H9 (cell line): ENCODE data around the gene PTRHD1. TPM values are rescaled to one million over a fixed set of nuclear protein-coding genes. Genes with fewer than 3 reads are reported as not detected.

Experiments
- DNase-seq: peaks from one replicate; pipeline ENCODE4 v3.0.0-alpha.2; 2017
- H2AFZ ChIP-seq: one replicate; pipeline ENCODE4 v1.6.1; 2013; ENCODE audit warnings: mild to moderate bottlenecking, low read length, control low read depth, moderate library complexity
- H2AK5ac ChIP-seq: 2 replicates; pipeline ENCODE4 v1.6.1; 2013; ENCODE audit warnings: low read length, control low read depth, mixed read lengths; ENCODE audit not compliant: insufficient read length
- H2BK120ac ChIP-seq: one replicate; pipeline ENCODE4 v1.6.1; 2013; ENCODE audit warnings: low read depth, mild to moderate bottlenecking, low read length, control low read depth, inconsistent platforms; ENCODE audit not compliant: poor library complexity, severe bottlenecking
- H2BK12ac ChIP-seq: 2 replicates; pipeline ENCODE4 v1.6.1; 2013; ENCODE audit warnings: low read length, control low read depth, mixed read lengths, low read depth; ENCODE audit not compliant: insufficient read length
- H2BK15ac ChIP-seq: 2 replicates; pipeline ENCODE4 v1.6.1; 2013; ENCODE audit warnings: low read depth, low read length, control low read depth
- H2BK20ac ChIP-seq: one replicate; pipeline ENCODE4 v1.6.1; 2013; ENCODE audit warnings: low read depth, mild to moderate bottlenecking, low read length, control low read depth, inconsistent platforms; ENCODE audit not compliant: poor library complexity, severe bottlenecking
- H2BK5ac ChIP-seq: 2 replicates; pipeline ENCODE4 v1.6.1; 2013; ENCODE audit warnings: low read length, control low read depth, mixed read lengths; ENCODE audit not compliant: insufficient read length
- H3K14ac ChIP-seq: 2 replicates; pipeline ENCODE4 v1.6.1; 2013; ENCODE audit warnings: low read length, control low read depth; ENCODE audit not compliant: insufficient read depth
- H3K18ac ChIP-seq: 2 replicates; pipeline ENCODE4 v1.6.1; 2013; ENCODE audit warnings: low read depth, mild to moderate bottlenecking, mixed read lengths, low read length, control low read depth; ENCODE audit not compliant: insufficient read length
- H3K23ac ChIP-seq: 2 replicates; pipeline ENCODE4 v1.6.1; 2013; ENCODE audit warnings: low read length, control low read depth, mixed read lengths, low read depth; ENCODE audit not compliant: insufficient read length
- H3K23me2 ChIP-seq: 2 replicates; pipeline ENCODE4 v1.6.1; 2013; ENCODE audit warnings: low read depth, mild to moderate bottlenecking, mixed read lengths, low read length, control low read depth; ENCODE audit not compliant: insufficient read length, poor library complexity, severe bottlenecking
- H3K27ac ChIP-seq: 2 replicates; pipeline ENCODE4 v1.5.1; 2013; ENCODE audit warnings: low read length, control low read depth, mixed read lengths, low read depth; ENCODE audit not compliant: insufficient read length
- H3K27me3 ChIP-seq: 2 replicates; pipeline ENCODE4 v1.6.1; 2013; ENCODE audit warnings: low read length, control low read depth, inconsistent platforms; ENCODE audit not compliant: insufficient read depth
- H3K4ac ChIP-seq: 2 replicates; pipeline ENCODE4 v1.6.1; 2013; ENCODE audit warnings: low read depth, mild to moderate bottlenecking, control low read depth, inconsistent platforms, low read length, moderate library complexity
- H3K4me1 ChIP-seq: 2 replicates; pipeline ENCODE4 v1.6.1; 2013; ENCODE audit warnings: low read length, control low read depth, inconsistent platforms; ENCODE audit not compliant: insufficient read depth
- H3K4me2 ChIP-seq: 2 replicates; pipeline ENCODE4 v1.6.1; 2013; ENCODE audit warnings: low read length, control low read depth, mixed read lengths; ENCODE audit not compliant: insufficient read length, insufficient read depth
- H3K56ac ChIP-seq: 2 replicates; pipeline ENCODE4 v1.6.1; 2013; ENCODE audit warnings: low read depth, mild to moderate bottlenecking, mixed read lengths, low read length, control low read depth; ENCODE audit not compliant: insufficient read length
- H3K79me1 ChIP-seq: 2 replicates; pipeline ENCODE4 v1.6.1; 2013; ENCODE audit warnings: low read depth, mild to moderate bottlenecking, moderate library complexity, low read length, control low read depth, inconsistent platforms; ENCODE audit not compliant: insufficient read depth, poor library complexity, severe bottlenecking
- H3K79me2 ChIP-seq: 2 replicates; pipeline ENCODE4 v1.6.1; 2013; ENCODE audit warnings: low read length, control low read depth, inconsistent platforms; ENCODE audit not compliant: insufficient read depth
- H3K9ac ChIP-seq: 2 replicates; pipeline ENCODE4 v1.6.1; 2013; ENCODE audit warnings: low read length, control low read depth, mixed read lengths; ENCODE audit not compliant: insufficient read length; ENCODE audit errors: extremely low read depth
- H3K9me3 ChIP-seq: one replicate; pipeline ENCODE4 v1.6.1; 2013; ENCODE audit warnings: low read depth, low read length, inconsistent platforms; ENCODE audit not compliant: control insufficient read depth
- H3T11ph ChIP-seq: one replicate; pipeline ENCODE4 v1.6.1; 2013; ENCODE audit warnings: mild to moderate bottlenecking, low read length, control low read depth, inconsistent platforms
- H4K20me1 ChIP-seq: one replicate; pipeline ENCODE4 v1.6.1; 2013; ENCODE audit not compliant: control insufficient read depth, insufficient read length, insufficient read depth
- H4K5ac ChIP-seq: 2 replicates; pipeline ENCODE4 v1.6.1; 2013; ENCODE audit warnings: low read depth, mild to moderate bottlenecking, mixed read lengths, low read length, control low read depth; ENCODE audit not compliant: insufficient read length
- H4K8ac ChIP-seq: replicated peaks from 2 replicates; pipeline ENCODE4 v1.6.1; 2013; ENCODE audit warnings: low read length, control low read depth, mixed read lengths, low read depth; ENCODE audit not compliant: insufficient read length
- H4K91ac ChIP-seq: 2 replicates; pipeline ENCODE4 v1.6.1; 2013; ENCODE audit warnings: low read depth, mild to moderate bottlenecking, moderate library complexity, mixed read lengths, low read length, control low read depth; ENCODE audit not compliant: insufficient read length
- H3K27ac Mint-ChIP-seq, 3 experiments: 2 replicates in 2 of 3; 3 replicates in 1 of 3; pipeline ENCODE4 v1.8.0; 2020 to 2021; ENCODE audit warnings: mixed read lengths in 3 of 3, mild to moderate bottlenecking in 1 of 3, moderate library complexity in 1 of 3
- H3K27me3 Mint-ChIP-seq: 2 replicates; pipeline ENCODE4 v1.8.0; 2021; ENCODE audit warnings: low read depth, mild to moderate bottlenecking, moderate library complexity, mixed read lengths
- H3K36me3 Mint-ChIP-seq, 3 experiments: 2 replicates in 2 of 3; 3 replicates in 1 of 3; pipeline ENCODE4 v1.8.0; 2020 to 2021; ENCODE audit warnings: low read depth in 3 of 3, mixed read lengths in 3 of 3; ENCODE audit not compliant: insufficient read depth in 1 of 3
- H3K4me1 Mint-ChIP-seq, 2 experiments: 2 replicates each; pipeline ENCODE4 v1.8.0; 2020; ENCODE audit warnings: mixed read lengths in 2 of 2
- H3K4me3 Mint-ChIP-seq, 2 experiments: 2 replicates in 1 of 2; 3 replicates in 1 of 2; pipeline ENCODE4 v1.8.0; 2020 to 2021; ENCODE audit warnings: mild to moderate bottlenecking in 2 of 2, mixed read lengths in 2 of 2, moderate library complexity in 1 of 2
- H3K9me3 Mint-ChIP-seq, 2 experiments: 2 replicates in 1 of 2; 3 replicates in 1 of 2; pipeline ENCODE4 v1.8.0; 2020; ENCODE audit warnings: mild to moderate bottlenecking in 2 of 2, mixed read lengths in 2 of 2, moderate library complexity in 1 of 2
- WGBS: extraction: QIAGEN DNeasy Blood & Tissue Kit; methylation state at CpG from one replicate; pipeline ENCODE4 v1.1.7; 2013; ENCODE audit warnings: missing lambda C conversion rate, low lambda C conversion rate, mixed read lengths; ENCODE audit not compliant: insufficient read length; ENCODE audit errors: extremely low coverage; 5-methylcytosine and 5-hydroxymethylcytosine counted together
- total RNA-seq: library from RNA; stranded (reverse); gene quantifications from 2 replicates; pipeline ENCODE4 v1.2.1, GENCODE V29; 2021
- TF ChIP-seq, protein P1 (sequence below): fragments of 200-600 bp; sonication (generic); conservative IDR thresholded peaks from 3 replicates; pipeline ENCODE4 v1.8.0; 2021; ENCODE audit warnings: antibody characterized with exemption, mild to moderate bottlenecking

The PTRHD1 gene
- total RNA-seq, 1 experiment from 2014 or later, result 43.7 TPM

DNA sequence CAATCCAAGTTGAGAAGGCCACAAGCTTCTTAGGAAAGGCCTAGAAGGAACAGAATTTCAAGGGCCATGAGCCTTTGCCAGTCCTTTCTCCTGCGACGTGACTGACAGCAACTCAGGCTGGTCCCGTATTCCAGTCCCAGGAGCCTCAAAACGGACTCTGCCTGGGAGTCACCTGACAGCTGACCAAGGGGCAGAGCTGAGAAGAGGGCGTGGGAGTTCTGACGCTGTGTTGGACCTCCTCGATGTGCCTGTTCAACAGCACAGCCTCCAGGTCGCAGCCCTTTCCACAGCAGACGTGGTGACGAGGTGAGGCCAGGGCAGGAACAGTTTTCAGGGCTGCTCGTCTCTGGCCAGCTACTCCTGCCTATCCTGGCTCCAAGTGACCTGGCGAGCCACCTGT, 37.6 kb upstream of the PTRHD1 start:
- no peak overlapping the region for H3K56ac ChIP-seq
- no peak overlapping the region for H3K4me2 ChIP-seq
- no CpG with 5 or more reads among the region's 12 CpGs for WGBS
- H3K36me3 Mint-ChIP-seq, result peaks cover 25 to 32% (median 26%) of the 10 kb centered on the region in 3 experiments
- H4K91ac ChIP-seq, result no peak overlapping the region
- H2AFZ ChIP-seq, result no peak overlapping the region
- H3K4ac ChIP-seq, result no peak overlapping the region
- no peak for DNase-seq
- H3K4me1 Mint-ChIP-seq, result peaks cover 39 to 42% of the 10 kb centered on the region in 2 experiments
- H3K23ac ChIP-seq, result no peak overlapping the region
- H3K27ac ChIP-seq, result no peak overlapping the region
- H3K23me2 ChIP-seq, result no peaks in the 10 kb centered on the region
- H2BK15ac ChIP-seq, result no peak overlapping the region
- no peaks in the 10 kb centered on the region for H3K79me2 ChIP-seq
- no peaks in the 10 kb centered on the region for H3K9me3 ChIP-seq
- H2BK12ac ChIP-seq, result no peak overlapping the region
- no peak overlapping the region for H2BK20ac ChIP-seq
- no peak overlapping the region for H3K9ac ChIP-seq
- peaks cover 2% of the 10 kb centered on the region; the same call in 1 of the 2 replicates for H3K4me1 ChIP-seq
- H2BK5ac ChIP-seq, result no peak overlapping the region
- no peaks in the 10 kb centered on the region; the same call in none of the 2 replicates for H3K27me3 Mint-ChIP-seq
- H2AK5ac ChIP-seq, result no peak overlapping the region
- TF ChIP-seq, protein P1, sequence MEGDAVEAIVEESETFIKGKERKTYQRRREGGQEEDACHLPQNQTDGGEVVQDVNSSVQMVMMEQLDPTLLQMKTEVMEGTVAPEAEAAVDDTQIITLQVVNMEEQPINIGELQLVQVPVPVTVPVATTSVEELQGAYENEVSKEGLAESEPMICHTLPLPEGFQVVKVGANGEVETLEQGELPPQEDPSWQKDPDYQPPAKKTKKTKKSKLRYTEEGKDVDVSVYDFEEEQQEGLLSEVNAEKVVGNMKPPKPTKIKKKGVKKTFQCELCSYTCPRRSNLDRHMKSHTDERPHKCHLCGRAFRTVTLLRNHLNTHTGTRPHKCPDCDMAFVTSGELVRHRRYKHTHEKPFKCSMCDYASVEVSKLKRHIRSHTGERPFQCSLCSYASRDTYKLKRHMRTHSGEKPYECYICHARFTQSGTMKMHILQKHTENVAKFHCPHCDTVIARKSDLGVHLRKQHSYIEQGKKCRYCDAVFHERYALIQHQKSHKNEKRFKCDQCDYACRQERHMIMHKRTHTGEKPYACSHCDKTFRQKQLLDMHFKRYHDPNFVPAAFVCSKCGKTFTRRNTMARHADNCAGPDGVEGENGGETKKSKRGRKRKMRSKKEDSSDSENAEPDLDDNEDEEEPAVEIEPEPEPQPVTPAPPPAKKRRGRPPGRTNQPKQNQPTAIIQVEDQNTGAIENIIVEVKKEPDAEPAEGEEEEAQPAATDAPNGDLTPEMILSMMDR, result no peak
- peaks cover 0 to 7% of the 10 kb centered on the region in 2 experiments; a peak in 4 of 5 replicates for H3K9me3 Mint-ChIP-seq
- no peaks in the 10 kb centered on the region for H3K27me3 ChIP-seq
- H4K8ac ChIP-seq, result no peak overlapping the region
- no peak overlapping the region for H2BK120ac ChIP-seq
- no peak overlapping the region for H3T11ph ChIP-seq
- H4K20me1 ChIP-seq, result no peaks in the 10 kb centered on the region
- H3K4me3 Mint-ChIP-seq, result no peak overlapping the region
- H3K14ac ChIP-seq, result no peak overlapping the region
- no peaks in the 10 kb centered on the region for H3K79me1 ChIP-seq
- no peak overlapping the region for H3K18ac ChIP-seq
- no peak overlapping the region for H4K5ac ChIP-seq
- no peak overlapping the region for H3K27ac Mint-ChIP-seq
